Measurements from ENCODE around the gene CMC1. TPM values are rescaled to one million over a fixed set of nuclear protein-coding genes. Genes with fewer than 3 reads are reported as not detected.

The CMC1 gene
- total and polyA plus RNA-seq, 9 of the 15 experiments (the other 6 are each of a cell fraction or from before 2014, with no cell fraction given) = 15.9 to 74.6 (median 48.9) TPM

DNA sequence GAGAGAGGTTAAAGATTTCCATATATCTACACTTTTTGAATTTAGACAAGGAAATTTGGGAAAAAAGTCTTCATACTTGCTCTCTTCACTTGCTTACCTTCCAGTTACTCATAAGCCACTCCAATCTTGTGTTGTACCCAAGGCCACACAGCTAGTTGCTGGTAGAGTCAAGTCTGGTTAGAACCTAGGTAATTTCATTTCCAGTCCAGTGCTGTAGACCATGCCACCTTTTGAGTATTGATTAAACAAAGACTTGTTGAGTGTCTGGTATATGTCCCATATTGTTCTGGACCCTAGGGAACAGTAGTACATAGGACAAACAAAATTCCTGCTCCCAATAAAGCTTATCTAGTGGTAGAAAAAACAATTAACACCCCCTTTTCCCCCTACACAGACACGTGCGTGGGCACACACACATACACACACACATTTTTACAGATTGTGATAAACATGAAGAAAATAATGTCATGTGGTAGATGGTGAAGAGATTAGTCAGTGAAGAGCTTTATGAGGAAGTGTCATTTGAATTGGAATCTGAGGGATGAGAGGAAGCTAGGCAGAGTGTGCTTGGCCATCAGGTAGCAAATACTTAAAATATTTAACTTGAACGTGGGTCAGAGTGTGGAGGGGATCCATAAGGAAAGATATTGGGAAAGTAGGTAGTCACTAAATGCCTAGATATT lies 2.1 kb downstream of the CMC1 start (continued):
- TF ChIP-seq, protein P1, sequence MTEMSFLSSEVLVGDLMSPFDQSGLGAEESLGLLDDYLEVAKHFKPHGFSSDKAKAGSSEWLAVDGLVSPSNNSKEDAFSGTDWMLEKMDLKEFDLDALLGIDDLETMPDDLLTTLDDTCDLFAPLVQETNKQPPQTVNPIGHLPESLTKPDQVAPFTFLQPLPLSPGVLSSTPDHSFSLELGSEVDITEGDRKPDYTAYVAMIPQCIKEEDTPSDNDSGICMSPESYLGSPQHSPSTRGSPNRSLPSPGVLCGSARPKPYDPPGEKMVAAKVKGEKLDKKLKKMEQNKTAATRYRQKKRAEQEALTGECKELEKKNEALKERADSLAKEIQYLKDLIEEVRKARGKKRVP (CRISPR knock-in tag; IDR thresholded peaks at IDR 0.05) = no peak
- no peak for TF ChIP-seq ZNF431 (CRISPR knock-in tag; IDR thresholded peaks at IDR 0.05)
- TF ChIP-seq, protein P2, sequence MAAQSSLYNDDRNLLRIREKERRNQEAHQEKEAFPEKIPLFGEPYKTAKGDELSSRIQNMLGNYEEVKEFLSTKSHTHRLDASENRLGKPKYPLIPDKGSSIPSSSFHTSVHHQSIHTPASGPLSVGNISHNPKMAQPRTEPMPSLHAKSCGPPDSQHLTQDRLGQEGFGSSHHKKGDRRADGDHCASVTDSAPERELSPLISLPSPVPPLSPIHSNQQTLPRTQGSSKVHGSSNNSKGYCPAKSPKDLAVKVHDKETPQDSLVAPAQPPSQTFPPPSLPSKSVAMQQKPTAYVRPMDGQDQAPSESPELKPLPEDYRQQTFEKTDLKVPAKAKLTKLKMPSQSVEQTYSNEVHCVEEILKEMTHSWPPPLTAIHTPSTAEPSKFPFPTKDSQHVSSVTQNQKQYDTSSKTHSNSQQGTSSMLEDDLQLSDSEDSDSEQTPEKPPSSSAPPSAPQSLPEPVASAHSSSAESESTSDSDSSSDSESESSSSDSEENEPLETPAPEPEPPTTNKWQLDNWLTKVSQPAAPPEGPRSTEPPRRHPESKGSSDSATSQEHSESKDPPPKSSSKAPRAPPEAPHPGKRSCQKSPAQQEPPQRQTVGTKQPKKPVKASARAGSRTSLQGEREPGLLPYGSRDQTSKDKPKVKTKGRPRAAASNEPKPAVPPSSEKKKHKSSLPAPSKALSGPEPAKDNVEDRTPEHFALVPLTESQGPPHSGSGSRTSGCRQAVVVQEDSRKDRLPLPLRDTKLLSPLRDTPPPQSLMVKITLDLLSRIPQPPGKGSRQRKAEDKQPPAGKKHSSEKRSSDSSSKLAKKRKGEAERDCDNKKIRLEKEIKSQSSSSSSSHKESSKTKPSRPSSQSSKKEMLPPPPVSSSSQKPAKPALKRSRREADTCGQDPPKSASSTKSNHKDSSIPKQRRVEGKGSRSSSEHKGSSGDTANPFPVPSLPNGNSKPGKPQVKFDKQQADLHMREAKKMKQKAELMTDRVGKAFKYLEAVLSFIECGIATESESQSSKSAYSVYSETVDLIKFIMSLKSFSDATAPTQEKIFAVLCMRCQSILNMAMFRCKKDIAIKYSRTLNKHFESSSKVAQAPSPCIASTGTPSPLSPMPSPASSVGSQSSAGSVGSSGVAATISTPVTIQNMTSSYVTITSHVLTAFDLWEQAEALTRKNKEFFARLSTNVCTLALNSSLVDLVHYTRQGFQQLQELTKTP (IDR thresholded peaks at IDR 0.05; ENCODE audit: low read depth in 1 of 2, partially characterized antibody in 2 of 2) = no peak

DNA sequence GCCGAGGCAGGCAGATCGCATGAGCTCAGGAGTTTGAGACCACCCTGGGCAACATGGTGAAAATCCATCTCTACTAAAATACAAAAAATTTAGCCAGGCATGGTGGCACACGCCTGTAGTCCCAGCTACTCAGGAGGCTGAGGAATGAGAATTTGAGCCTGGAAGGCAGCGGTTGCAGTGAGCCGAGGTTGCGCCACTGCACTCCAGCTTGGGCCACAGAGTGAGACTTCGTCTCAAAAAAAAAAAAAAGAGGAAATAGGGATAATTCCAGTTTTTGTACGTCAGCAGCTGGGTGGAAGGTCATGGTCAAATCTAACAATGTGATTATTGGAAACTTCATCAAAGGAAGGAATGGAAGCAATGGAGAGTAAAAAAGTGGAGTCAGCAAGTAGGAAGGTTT lies 3.1 kb downstream of the CMC1 start:
- POLR2A ChIA-PET = no interaction called here
- CTCF ChIA-PET (ENCODE audit: low intra/inter-chr PET ratio) = no interaction called here
- TF ChIP-seq, protein P3, sequence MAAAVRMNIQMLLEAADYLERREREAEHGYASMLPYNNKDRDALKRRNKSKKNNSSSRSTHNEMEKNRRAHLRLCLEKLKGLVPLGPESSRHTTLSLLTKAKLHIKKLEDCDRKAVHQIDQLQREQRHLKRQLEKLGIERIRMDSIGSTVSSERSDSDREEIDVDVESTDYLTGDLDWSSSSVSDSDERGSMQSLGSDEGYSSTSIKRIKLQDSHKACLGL (CRISPR knock-in tag; IDR thresholded peaks at IDR 0.05; ENCODE audit: borderline replicate concordance, poor library complexity, severe bottlenecking) = no peak
- no peak for TF ChIP-seq ZNF224 (CRISPR knock-in tag; IDR thresholded peaks at IDR 0.05)
- TF ChIP-seq ZNF316 (IDR thresholded peaks at IDR 0.05) = peak; percentile 64; the same call in 1 of the 2 replicates
- TF ChIP-seq NFE2 (IDR thresholded peaks at IDR 0.05; ENCODE audit: low read depth) = no peak
- TF ChIP-seq, protein P4, sequence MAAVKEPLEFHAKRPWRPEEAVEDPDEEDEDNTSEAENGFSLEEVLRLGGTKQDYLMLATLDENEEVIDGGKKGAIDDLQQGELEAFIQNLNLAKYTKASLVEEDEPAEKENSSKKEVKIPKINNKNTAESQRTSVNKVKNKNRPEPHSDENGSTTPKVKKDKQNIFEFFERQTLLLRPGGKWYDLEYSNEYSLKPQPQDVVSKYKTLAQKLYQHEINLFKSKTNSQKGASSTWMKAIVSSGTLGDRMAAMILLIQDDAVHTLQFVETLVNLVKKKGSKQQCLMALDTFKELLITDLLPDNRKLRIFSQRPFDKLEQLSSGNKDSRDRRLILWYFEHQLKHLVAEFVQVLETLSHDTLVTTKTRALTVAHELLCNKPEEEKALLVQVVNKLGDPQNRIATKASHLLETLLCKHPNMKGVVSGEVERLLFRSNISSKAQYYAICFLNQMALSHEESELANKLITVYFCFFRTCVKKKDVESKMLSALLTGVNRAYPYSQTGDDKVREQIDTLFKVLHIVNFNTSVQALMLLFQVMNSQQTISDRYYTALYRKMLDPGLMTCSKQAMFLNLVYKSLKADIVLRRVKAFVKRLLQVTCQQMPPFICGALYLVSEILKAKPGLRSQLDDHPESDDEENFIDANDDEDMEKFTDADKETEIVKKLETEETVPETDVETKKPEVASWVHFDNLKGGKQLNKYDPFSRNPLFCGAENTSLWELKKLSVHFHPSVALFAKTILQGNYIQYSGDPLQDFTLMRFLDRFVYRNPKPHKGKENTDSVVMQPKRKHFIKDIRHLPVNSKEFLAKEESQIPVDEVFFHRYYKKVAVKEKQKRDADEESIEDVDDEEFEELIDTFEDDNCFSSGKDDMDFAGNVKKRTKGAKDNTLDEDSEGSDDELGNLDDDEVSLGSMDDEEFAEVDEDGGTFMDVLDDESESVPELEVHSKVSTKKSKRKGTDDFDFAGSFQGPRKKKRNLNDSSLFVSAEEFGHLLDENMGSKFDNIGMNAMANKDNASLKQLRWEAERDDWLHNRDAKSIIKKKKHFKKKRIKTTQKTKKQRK (IDR thresholded peaks at IDR 0.05; ENCODE audit: borderline replicate concordance, low read depth, low read length) = no peak
- TF ChIP-seq ESRRA (IDR thresholded peaks at IDR 0.05; ENCODE audit: borderline replicate concordance, low read depth) = no peak
- peak; percentile 10; the same call in 1 of the 2 replicates for TF ChIP-seq CEBPB (tag; IDR thresholded peaks at IDR 0.05)
- no peak for TF ChIP-seq ZNF644 (tag; IDR thresholded peaks at IDR 0.05; ENCODE audit: low read depth)

More for the DNA sequence above, 3.1 kb downstream of the CMC1 start:
- H3K4me3 ChIP-seq = no peak overlapping the region
- H3K79me2 ChIP-seq (ENCODE audit: control insufficient read depth, insufficient read depth, low read length) = peaks cover 78% of the 10 kb centered on the region
- no peaks in the 10 kb centered on the region for H3K27me3 ChIP-seq (ENCODE audit: control insufficient read depth in 2 of 2, insufficient read depth in 2 of 2, low read length in 2 of 2)
- BruUV-seq (replicated peaks) = no TSS peak
- ATAC-seq (no peak), DNase-seq (ENCODE audit: extremely low read depth in 1 of 4, low spot score in 3 of 4) (no peak), FAIRE-seq (no peak)
- H3K9me1 ChIP-seq (ENCODE audit: control insufficient read depth, insufficient read depth, low read length) = no peaks in the 10 kb centered on the region
- WGBS (ENCODE audit: insufficient coverage, low coverage, missing lambda C conversion rate) = 78% methylated on average over 7 of the region's 8 CpGs
- peaks cover 5% of the 10 kb centered on the region; the same call in 1 of the 3 replicates for H3K36me3 ChIP-seq (ENCODE audit: control insufficient read depth, insufficient read depth, low read length)
- in situ Hi-C loops (cut with MboI) (no loop called here), intact Hi-C loops (cut with micrococcal nuclease) (no loop called here)
- H3K27ac ChIP-seq (ENCODE audit: extremely low read depth, low read depth, low read length) = no peak overlapping the region
- H3K4me1 ChIP-seq (replicated peaks in 1 of 2; ENCODE audit: control insufficient read depth in 2 of 2, insufficient read depth in 2 of 2, low read length in 2 of 2) = peaks cover 20 to 26% of the 10 kb centered on the region in 2 experiments
- H3K9ac ChIP-seq (ENCODE audit: insufficient read depth in 1 of 2, low read depth in 2 of 2, low read length in 2 of 2) = no peak overlapping the region
- H4K20me1 ChIP-seq (replicated peaks; ENCODE audit: control insufficient read depth, insufficient read depth, low read length) = no peaks in the 10 kb centered on the region
- 0 out of 2 replicates have a peak overlapping the region, but pooled peaks have one; percentile 2 for H3K4me2 ChIP-seq (ENCODE audit: insufficient read depth, low read length)
- no peaks in the 10 kb centered on the region for H3K9me3 ChIP-seq (replicated peaks; ENCODE audit: control insufficient read depth, insufficient read depth, low read depth, low read length)
- no peak overlapping the region for H2AFZ ChIP-seq (ENCODE audit: low read depth, low read length)
